H9 (cell line): ENCODE data around the gene DAB1. TPM values are rescaled to one million over a fixed set of nuclear protein-coding genes. Genes with fewer than 3 reads are reported as not detected.

Experiments
- DNase-seq: peaks from one replicate; pipeline ENCODE4 v3.0.0-alpha.2; 2017
- H2AFZ ChIP-seq: one replicate; pipeline ENCODE4 v1.6.1; 2013; ENCODE audit warnings: mild to moderate bottlenecking, low read length, control low read depth, moderate library complexity
- H2AK5ac ChIP-seq: 2 replicates; pipeline ENCODE4 v1.6.1; 2013; ENCODE audit warnings: low read length, control low read depth, mixed read lengths; ENCODE audit not compliant: insufficient read length
- H2BK120ac ChIP-seq: one replicate; pipeline ENCODE4 v1.6.1; 2013; ENCODE audit warnings: low read depth, mild to moderate bottlenecking, low read length, control low read depth, inconsistent platforms; ENCODE audit not compliant: poor library complexity, severe bottlenecking
- H2BK12ac ChIP-seq: 2 replicates; pipeline ENCODE4 v1.6.1; 2013; ENCODE audit warnings: low read length, control low read depth, mixed read lengths, low read depth; ENCODE audit not compliant: insufficient read length
- H2BK15ac ChIP-seq: 2 replicates; pipeline ENCODE4 v1.6.1; 2013; ENCODE audit warnings: low read depth, low read length, control low read depth
- H2BK20ac ChIP-seq: one replicate; pipeline ENCODE4 v1.6.1; 2013; ENCODE audit warnings: low read depth, mild to moderate bottlenecking, low read length, control low read depth, inconsistent platforms; ENCODE audit not compliant: poor library complexity, severe bottlenecking
- H2BK5ac ChIP-seq: 2 replicates; pipeline ENCODE4 v1.6.1; 2013; ENCODE audit warnings: low read length, control low read depth, mixed read lengths; ENCODE audit not compliant: insufficient read length
- H3K14ac ChIP-seq: 2 replicates; pipeline ENCODE4 v1.6.1; 2013; ENCODE audit warnings: low read length, control low read depth; ENCODE audit not compliant: insufficient read depth
- H3K18ac ChIP-seq: 2 replicates; pipeline ENCODE4 v1.6.1; 2013; ENCODE audit warnings: low read depth, mild to moderate bottlenecking, mixed read lengths, low read length, control low read depth; ENCODE audit not compliant: insufficient read length
- H3K23ac ChIP-seq: 2 replicates; pipeline ENCODE4 v1.6.1; 2013; ENCODE audit warnings: low read length, control low read depth, mixed read lengths, low read depth; ENCODE audit not compliant: insufficient read length
- H3K23me2 ChIP-seq: 2 replicates; pipeline ENCODE4 v1.6.1; 2013; ENCODE audit warnings: low read depth, mild to moderate bottlenecking, mixed read lengths, low read length, control low read depth; ENCODE audit not compliant: insufficient read length, poor library complexity, severe bottlenecking
- H3K27ac ChIP-seq: 2 replicates; pipeline ENCODE4 v1.5.1; 2013; ENCODE audit warnings: low read length, control low read depth, mixed read lengths, low read depth; ENCODE audit not compliant: insufficient read length
- H3K27me3 ChIP-seq: 2 replicates; pipeline ENCODE4 v1.6.1; 2013; ENCODE audit warnings: low read length, control low read depth, inconsistent platforms; ENCODE audit not compliant: insufficient read depth
- H3K4ac ChIP-seq: 2 replicates; pipeline ENCODE4 v1.6.1; 2013; ENCODE audit warnings: low read depth, mild to moderate bottlenecking, control low read depth, inconsistent platforms, low read length, moderate library complexity
- H3K4me1 ChIP-seq: 2 replicates; pipeline ENCODE4 v1.6.1; 2013; ENCODE audit warnings: low read length, control low read depth, inconsistent platforms; ENCODE audit not compliant: insufficient read depth
- H3K4me2 ChIP-seq: 2 replicates; pipeline ENCODE4 v1.6.1; 2013; ENCODE audit warnings: low read length, control low read depth, mixed read lengths; ENCODE audit not compliant: insufficient read length, insufficient read depth
- H3K56ac ChIP-seq: 2 replicates; pipeline ENCODE4 v1.6.1; 2013; ENCODE audit warnings: low read depth, mild to moderate bottlenecking, mixed read lengths, low read length, control low read depth; ENCODE audit not compliant: insufficient read length
- H3K79me1 ChIP-seq: 2 replicates; pipeline ENCODE4 v1.6.1; 2013; ENCODE audit warnings: low read depth, mild to moderate bottlenecking, moderate library complexity, low read length, control low read depth, inconsistent platforms; ENCODE audit not compliant: insufficient read depth, poor library complexity, severe bottlenecking
- H3K79me2 ChIP-seq: 2 replicates; pipeline ENCODE4 v1.6.1; 2013; ENCODE audit warnings: low read length, control low read depth, inconsistent platforms; ENCODE audit not compliant: insufficient read depth
- H3K9ac ChIP-seq: 2 replicates; pipeline ENCODE4 v1.6.1; 2013; ENCODE audit warnings: low read length, control low read depth, mixed read lengths; ENCODE audit not compliant: insufficient read length; ENCODE audit errors: extremely low read depth
- H3K9me3 ChIP-seq: one replicate; pipeline ENCODE4 v1.6.1; 2013; ENCODE audit warnings: low read depth, low read length, inconsistent platforms; ENCODE audit not compliant: control insufficient read depth
- H3T11ph ChIP-seq: one replicate; pipeline ENCODE4 v1.6.1; 2013; ENCODE audit warnings: mild to moderate bottlenecking, low read length, control low read depth, inconsistent platforms
- H4K20me1 ChIP-seq: one replicate; pipeline ENCODE4 v1.6.1; 2013; ENCODE audit not compliant: control insufficient read depth, insufficient read length, insufficient read depth
- H4K5ac ChIP-seq: 2 replicates; pipeline ENCODE4 v1.6.1; 2013; ENCODE audit warnings: low read depth, mild to moderate bottlenecking, mixed read lengths, low read length, control low read depth; ENCODE audit not compliant: insufficient read length
- H4K8ac ChIP-seq: replicated peaks from 2 replicates; pipeline ENCODE4 v1.6.1; 2013; ENCODE audit warnings: low read length, control low read depth, mixed read lengths, low read depth; ENCODE audit not compliant: insufficient read length
- H4K91ac ChIP-seq: 2 replicates; pipeline ENCODE4 v1.6.1; 2013; ENCODE audit warnings: low read depth, mild to moderate bottlenecking, moderate library complexity, mixed read lengths, low read length, control low read depth; ENCODE audit not compliant: insufficient read length
- H3K27ac Mint-ChIP-seq, 3 experiments: 2 replicates in 2 of 3; 3 replicates in 1 of 3; pipeline ENCODE4 v1.8.0; 2020 to 2021; ENCODE audit warnings: mixed read lengths in 3 of 3, mild to moderate bottlenecking in 1 of 3, moderate library complexity in 1 of 3
- H3K27me3 Mint-ChIP-seq: 2 replicates; pipeline ENCODE4 v1.8.0; 2021; ENCODE audit warnings: low read depth, mild to moderate bottlenecking, moderate library complexity, mixed read lengths
- H3K36me3 Mint-ChIP-seq, 3 experiments: 2 replicates in 2 of 3; 3 replicates in 1 of 3; pipeline ENCODE4 v1.8.0; 2020 to 2021; ENCODE audit warnings: low read depth in 3 of 3, mixed read lengths in 3 of 3; ENCODE audit not compliant: insufficient read depth in 1 of 3
- H3K4me1 Mint-ChIP-seq, 2 experiments: 2 replicates each; pipeline ENCODE4 v1.8.0; 2020; ENCODE audit warnings: mixed read lengths in 2 of 2
- H3K4me3 Mint-ChIP-seq, 2 experiments: 2 replicates in 1 of 2; 3 replicates in 1 of 2; pipeline ENCODE4 v1.8.0; 2020 to 2021; ENCODE audit warnings: mild to moderate bottlenecking in 2 of 2, mixed read lengths in 2 of 2, moderate library complexity in 1 of 2
- H3K9me3 Mint-ChIP-seq, 2 experiments: 2 replicates in 1 of 2; 3 replicates in 1 of 2; pipeline ENCODE4 v1.8.0; 2020; ENCODE audit warnings: mild to moderate bottlenecking in 2 of 2, mixed read lengths in 2 of 2, moderate library complexity in 1 of 2
- WGBS: extraction: QIAGEN DNeasy Blood & Tissue Kit; methylation state at CpG from one replicate; pipeline ENCODE4 v1.1.7; 2013; ENCODE audit warnings: missing lambda C conversion rate, low lambda C conversion rate, mixed read lengths; ENCODE audit not compliant: insufficient read length; ENCODE audit errors: extremely low coverage; 5-methylcytosine and 5-hydroxymethylcytosine counted together
- total RNA-seq: library from RNA; stranded (reverse); gene quantifications from 2 replicates; pipeline ENCODE4 v1.2.1, GENCODE V29; 2021
- TF ChIP-seq, protein P1 (sequence below): fragments of 200-600 bp; sonication (generic); conservative IDR thresholded peaks from 3 replicates; pipeline ENCODE4 v1.8.0; 2021; ENCODE audit warnings: antibody characterized with exemption, mild to moderate bottlenecking

The DAB1 gene
- total RNA-seq, 1 experiment from 2014 or later = 9.3 TPM

DNA sequence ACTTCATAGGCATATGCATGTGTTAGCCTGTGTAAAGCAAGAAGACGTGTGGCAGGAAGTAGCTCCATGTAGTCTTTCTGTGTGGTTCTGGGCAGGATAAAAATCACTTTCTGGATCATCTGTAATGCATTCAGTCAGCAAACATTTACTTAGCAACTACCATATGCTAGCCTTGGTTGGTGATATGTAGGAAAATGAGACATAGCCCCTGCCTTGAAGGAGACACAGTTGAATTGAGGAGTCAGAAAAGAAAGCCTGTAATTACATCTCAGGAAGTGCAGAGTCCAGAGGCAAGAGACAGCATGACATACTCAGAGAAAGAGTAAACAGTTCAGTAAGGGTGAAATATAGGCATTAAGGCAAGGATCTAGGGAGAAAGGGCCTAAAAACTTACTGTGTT, 38.5 kb downstream of the DAB1 start:
- Histone ChIP-seq H3K4me2 (no peak overlapping the region), H3K27ac (no peak overlapping the region), H3K79me2 (0 out of 2 replicates have a peak, but pooled peaks cover 2% of the 10 kb centered on the region), H3K9me3 (no peaks in the 10 kb centered on the region), H3K18ac (no peak overlapping the region), H3K27me3 (no peaks in the 10 kb centered on the region), H2AFZ (no peak overlapping the region), H2BK12ac (no peak overlapping the region), H3K79me1 (no peaks in the 10 kb centered on the region), H3K14ac (no peak overlapping the region), H4K5ac (no peak overlapping the region), H3K23me2 (no peaks in the 10 kb centered on the region), H2BK20ac (no peak overlapping the region), H4K20me1 (no peaks in the 10 kb centered on the region), H4K91ac (no peak overlapping the region), H3K4ac (no peak overlapping the region), H2BK15ac (no peak overlapping the region), H3K56ac (no peak overlapping the region), H3T11ph (no peak overlapping the region), H4K8ac (no peak overlapping the region), H3K4me1 (peaks cover 3% of the 10 kb centered on the region; the same call in 1 of the 2 replicates), H2BK5ac (no peak overlapping the region), H3K23ac (no peak overlapping the region), H2BK120ac (no peak overlapping the region), H3K9ac (no peak overlapping the region), H2AK5ac (no peak overlapping the region)
- H3K4me1 Mint-ChIP-seq = peaks cover 6 to 10% of the 10 kb centered on the region in 2 experiments
- no peaks in the 10 kb centered on the region for H3K27me3 Mint-ChIP-seq
- H3K36me3 Mint-ChIP-seq = no peaks in the 10 kb centered on the region
- no peak overlapping the region for H3K4me3 Mint-ChIP-seq
- WGBS = no CpG with 5 or more reads among the region's 1 CpG
- no peaks in the 10 kb centered on the region for H3K9me3 Mint-ChIP-seq
- no peak overlapping the region for H3K27ac Mint-ChIP-seq
- DNase-seq = no peak
- TF ChIP-seq, protein P1, sequence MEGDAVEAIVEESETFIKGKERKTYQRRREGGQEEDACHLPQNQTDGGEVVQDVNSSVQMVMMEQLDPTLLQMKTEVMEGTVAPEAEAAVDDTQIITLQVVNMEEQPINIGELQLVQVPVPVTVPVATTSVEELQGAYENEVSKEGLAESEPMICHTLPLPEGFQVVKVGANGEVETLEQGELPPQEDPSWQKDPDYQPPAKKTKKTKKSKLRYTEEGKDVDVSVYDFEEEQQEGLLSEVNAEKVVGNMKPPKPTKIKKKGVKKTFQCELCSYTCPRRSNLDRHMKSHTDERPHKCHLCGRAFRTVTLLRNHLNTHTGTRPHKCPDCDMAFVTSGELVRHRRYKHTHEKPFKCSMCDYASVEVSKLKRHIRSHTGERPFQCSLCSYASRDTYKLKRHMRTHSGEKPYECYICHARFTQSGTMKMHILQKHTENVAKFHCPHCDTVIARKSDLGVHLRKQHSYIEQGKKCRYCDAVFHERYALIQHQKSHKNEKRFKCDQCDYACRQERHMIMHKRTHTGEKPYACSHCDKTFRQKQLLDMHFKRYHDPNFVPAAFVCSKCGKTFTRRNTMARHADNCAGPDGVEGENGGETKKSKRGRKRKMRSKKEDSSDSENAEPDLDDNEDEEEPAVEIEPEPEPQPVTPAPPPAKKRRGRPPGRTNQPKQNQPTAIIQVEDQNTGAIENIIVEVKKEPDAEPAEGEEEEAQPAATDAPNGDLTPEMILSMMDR = no peak
